GM12873 (cell line): ENCODE data around the gene YWHAQ.

ENCODE experiments used
- TF ChIP-seq, protein P1 (sequence below): IDR thresholded peaks from 2 replicates; pipeline ENCODE4 v1.5.1; 2012; ENCODE audit warnings: low read depth, mild to moderate bottlenecking, moderate library complexity, low read length, control low read depth; ENCODE audit not compliant: insufficient read depth; ENCODE audit errors: missing control alignments

The YWHAQ gene

DNA sequence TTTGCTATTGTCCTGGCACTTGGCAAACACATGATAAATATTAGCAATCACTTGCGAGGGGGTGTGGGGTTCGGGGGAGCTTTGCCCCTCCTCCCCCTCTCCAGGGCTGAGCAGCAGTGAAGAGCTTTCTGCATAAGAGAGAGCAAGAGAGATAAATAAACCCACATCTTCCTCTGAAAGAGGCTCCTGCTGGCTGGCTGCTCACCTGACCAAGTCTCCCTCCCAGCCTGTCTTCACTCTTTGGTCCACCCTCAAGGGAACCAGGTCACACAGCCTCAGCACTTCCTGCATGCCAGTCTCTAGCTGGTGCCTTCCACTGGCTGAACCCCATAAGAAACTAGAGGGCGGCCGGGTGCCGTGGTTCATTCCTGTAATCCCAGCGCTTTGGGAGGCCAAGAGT, 18.5 kb upstream of the YWHAQ start:
- TF ChIP-seq, protein P1, sequence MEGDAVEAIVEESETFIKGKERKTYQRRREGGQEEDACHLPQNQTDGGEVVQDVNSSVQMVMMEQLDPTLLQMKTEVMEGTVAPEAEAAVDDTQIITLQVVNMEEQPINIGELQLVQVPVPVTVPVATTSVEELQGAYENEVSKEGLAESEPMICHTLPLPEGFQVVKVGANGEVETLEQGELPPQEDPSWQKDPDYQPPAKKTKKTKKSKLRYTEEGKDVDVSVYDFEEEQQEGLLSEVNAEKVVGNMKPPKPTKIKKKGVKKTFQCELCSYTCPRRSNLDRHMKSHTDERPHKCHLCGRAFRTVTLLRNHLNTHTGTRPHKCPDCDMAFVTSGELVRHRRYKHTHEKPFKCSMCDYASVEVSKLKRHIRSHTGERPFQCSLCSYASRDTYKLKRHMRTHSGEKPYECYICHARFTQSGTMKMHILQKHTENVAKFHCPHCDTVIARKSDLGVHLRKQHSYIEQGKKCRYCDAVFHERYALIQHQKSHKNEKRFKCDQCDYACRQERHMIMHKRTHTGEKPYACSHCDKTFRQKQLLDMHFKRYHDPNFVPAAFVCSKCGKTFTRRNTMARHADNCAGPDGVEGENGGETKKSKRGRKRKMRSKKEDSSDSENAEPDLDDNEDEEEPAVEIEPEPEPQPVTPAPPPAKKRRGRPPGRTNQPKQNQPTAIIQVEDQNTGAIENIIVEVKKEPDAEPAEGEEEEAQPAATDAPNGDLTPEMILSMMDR: no peak

DNA sequence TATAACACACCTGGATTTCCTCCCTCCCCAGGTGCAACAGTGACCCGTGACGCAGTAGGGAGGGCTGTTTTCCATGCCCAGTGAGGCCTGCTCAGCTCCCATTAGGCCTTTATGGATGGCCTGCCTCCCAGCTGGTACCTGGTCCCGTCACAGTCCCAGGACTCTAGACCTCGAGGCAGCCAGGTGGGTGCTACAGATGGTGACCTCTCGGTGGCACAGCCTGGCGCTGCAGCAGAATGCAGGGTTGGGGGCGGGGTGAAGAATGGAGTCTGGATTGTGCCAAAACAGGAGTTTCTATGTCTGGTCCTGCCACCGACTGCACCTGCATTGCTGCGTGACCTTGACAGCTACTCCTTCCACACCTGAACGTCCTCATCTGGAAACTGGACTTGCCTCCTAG, 18.0 kb upstream of the YWHAQ start:
- TF ChIP-seq, protein P1: no peak

DNA sequence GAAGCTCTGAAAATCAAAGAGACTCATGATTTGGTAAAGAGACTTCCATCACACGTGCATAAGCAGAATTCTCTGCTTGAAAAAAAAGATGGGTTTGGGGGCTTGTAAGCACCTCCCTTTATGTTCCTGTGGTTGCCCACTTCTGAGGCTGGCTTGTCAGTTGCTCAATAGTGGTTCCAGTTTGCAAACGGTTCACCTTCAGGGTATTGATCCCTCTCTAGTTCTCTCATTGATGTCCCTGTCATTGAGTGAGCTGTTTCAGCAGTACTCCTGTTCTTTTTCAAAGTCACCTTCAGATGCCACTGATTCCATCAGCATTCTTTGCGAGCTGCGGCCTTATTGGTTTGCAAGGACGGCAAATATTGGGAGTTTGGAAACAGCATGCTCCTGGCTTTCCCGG, 17.1 kb upstream of the YWHAQ start:
- TF ChIP-seq, protein P1: no peak

DNA sequence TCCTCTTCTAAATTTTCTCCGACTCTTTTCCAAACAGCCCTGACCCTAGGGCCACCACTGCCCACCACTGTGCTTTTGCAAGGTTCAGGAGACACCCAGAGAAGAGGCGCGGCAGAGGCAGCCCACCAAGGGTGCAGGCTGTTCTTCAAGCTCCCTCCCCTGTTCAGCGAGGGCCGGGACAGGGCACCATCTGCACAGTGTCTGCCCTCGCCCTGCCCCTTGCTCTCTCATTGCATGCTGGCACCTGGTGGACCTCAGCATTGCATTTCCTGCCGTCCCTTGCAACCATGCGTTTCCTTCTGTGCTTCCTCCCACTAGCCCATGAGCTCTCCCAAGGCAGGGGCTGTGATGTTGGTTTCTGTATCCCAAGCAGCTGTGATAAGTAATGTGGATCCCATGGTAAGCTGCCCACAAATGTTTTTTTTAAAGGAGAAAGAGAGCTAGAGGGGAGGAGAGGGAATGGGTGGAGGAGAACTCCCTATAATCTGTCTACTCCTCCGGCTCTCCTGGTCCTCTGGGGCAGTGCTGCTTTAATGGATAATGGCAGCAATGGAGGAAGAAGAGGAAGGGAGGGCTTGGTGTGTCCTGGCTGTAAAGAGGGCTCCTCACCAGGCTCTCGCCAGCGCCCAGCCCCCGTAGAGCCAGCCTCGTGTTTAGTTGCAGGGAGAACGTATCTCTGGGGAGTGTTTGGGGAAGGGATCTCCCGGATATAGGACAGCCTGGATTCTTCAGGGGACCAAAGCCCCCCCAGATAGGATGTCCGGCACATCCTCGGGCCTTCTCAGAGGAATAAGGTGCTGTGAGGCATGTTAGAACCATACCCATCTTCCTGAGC, 15.6 kb upstream of the YWHAQ start:
- TF ChIP-seq, protein P1: no peak

DNA sequence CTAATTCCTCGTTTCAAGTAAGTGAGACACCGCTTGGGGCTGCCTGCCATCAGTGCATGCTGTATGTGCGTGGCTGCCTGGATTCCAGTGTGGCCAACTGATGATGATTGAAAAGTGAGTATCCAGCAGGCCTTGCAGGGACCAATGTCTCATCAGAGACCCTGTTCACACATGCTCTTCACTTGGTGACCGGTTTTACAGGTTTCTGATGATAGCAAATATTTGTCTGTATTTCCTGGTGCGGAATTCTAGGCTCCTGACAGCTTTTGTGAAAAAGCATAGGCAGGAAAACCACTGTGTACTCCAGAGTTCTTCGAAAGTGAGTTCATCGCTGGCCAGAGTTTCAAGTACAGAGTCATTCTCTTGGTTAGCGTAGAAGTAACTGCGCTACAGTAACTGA, 13.8 kb upstream of the YWHAQ start:
- TF ChIP-seq, protein P1: no peak

DNA sequence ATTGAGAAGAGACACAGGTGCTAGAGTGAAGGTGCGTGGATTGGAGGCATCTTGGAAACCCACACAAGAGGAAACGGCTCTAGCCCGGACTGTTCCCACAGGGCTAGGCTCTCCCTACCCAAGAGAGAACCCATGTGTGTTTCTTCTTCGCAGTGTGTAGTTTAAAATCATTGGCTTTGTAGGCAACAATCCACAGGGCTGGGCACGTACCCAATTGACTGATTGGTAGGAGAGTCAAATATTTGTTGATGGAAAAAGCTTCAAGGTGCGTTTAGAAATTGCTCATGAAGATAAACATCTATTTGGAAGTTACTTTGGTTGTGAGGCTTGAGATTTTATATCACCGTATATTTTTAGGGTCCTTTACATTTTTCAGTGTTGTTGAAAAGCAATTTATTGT, 13.2 kb upstream of the YWHAQ start:
- TF ChIP-seq, protein P1: no peak

DNA sequence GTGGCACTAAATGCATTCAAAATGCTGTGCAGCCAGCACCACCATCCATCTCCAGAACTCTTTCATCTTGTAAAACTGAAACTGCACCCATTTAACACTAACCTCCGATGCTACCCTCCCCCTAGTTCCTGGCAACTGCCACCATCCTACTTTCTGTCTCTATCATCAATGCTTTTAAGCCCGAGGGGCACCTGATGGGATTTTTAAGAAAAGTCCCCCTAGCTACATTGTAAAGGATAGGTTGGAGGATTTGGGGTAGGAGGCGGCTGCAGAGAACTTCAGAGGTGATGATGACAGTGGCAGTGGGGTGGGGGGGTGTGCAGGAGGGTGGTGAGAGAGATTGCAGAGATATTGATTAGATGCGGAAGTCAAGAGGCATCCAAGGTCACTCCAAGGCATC, 10.8 kb upstream of the YWHAQ start:
- TF ChIP-seq, protein P1: no peak
